ENCODE results near the gene BICC1. TPM values are rescaled to one million over a fixed set of nuclear protein-coding genes. Genes with fewer than 3 reads are reported as not detected.

The BICC1 gene
- total and polyA plus RNA-seq, 2 of the 8 experiments (the other 6 are each of a cell fraction or from before 2014, with no cell fraction given), result 0.20 to 0.73 TPM

GRCh38 chr10:58546722-58547445 lies 34.2 kb downstream of the BICC1 start:
- no peaks in the 10 kb centered on the region for H3K9me3 ChIP-seq (ENCODE audit: insufficient read depth in 2 of 2, low read depth in 1 of 2, low read length in 1 of 2)
- H3K27ac ChIP-seq (ENCODE audit: low read depth, low read length), result no peak overlapping the region
- H4K8ac ChIP-seq (ENCODE audit: extremely low read depth, insufficient read depth, low read length), result no peak overlapping the region
- no peak overlapping the region for H2AFZ ChIP-seq (ENCODE audit: low read length)
- DNase-seq (ENCODE audit: low read depth in 1 of 2, low spot score in 2 of 2), result no peak
- 92% methylated on average over 2 of the region's 2 CpGs; no CpG with 5 or more reads in 1 of the 2 experiments for WGBS, 2 experiments (ENCODE audit: extremely low coverage in 1 of 2, insufficient coverage in 1 of 2, insufficient read length in 1 of 2, insufficient replicate concordance in 2 of 2, low coverage in 1 of 2, low lambda C conversion rate in 2 of 2, missing lambda C conversion rate in 1 of 2)
- H4K91ac ChIP-seq (replicated peaks; ENCODE audit: insufficient read length, low read length), result no peak overlapping the region
- ChIA-PET POLR2A (ENCODE audit: partially characterized antibody) (no interaction called here), CTCF (ENCODE audit: partially characterized antibody) (interaction anchor here (0.6 to 1.3 kb wide), 2 partner anchors 16 to 57 kb away, joined by 3 read pairs; no protein-coding TSS in a partner anchor)
- no peaks in the 10 kb centered on the region for H3K36me3 ChIP-seq (ENCODE audit: control insufficient read depth in 2 of 4, insufficient read depth in 4 of 4, low read length in 3 of 4)
- no peak overlapping the region for H2BK5ac ChIP-seq (ENCODE audit: low read depth, low read length)
- no peak overlapping the region for H3K4me2 ChIP-seq (ENCODE audit: insufficient read depth in 1 of 2, low read depth in 2 of 2, low read length in 2 of 2)
- FAIRE-seq, result no peak
- H3K23ac ChIP-seq (ENCODE audit: insufficient read length), result no peak overlapping the region
- H3K27me3 ChIP-seq (replicated peaks in 1 of 4; ENCODE audit: control insufficient read depth in 3 of 4, extremely low read depth in 1 of 4, insufficient read depth in 3 of 4, low read length in 3 of 4), result no peaks in the 10 kb centered on the region
- H3K4me1 ChIP-seq (replicated peaks in 1 of 4; ENCODE audit: control insufficient read depth in 3 of 4, insufficient read depth in 4 of 4, low read length in 3 of 4), result no peaks in the 10 kb centered on the region
- H3K23me2 ChIP-seq (ENCODE audit: low read depth, low read length), result no peaks in the 10 kb centered on the region; the same call in 1 of the 2 replicates
- H3K4ac ChIP-seq (replicated peaks; ENCODE audit: insufficient read length, low read depth, low read length), result no peak overlapping the region
- H3K56ac ChIP-seq (replicated peaks; ENCODE audit: insufficient read length, low read depth, low read length), result no peak overlapping the region
- H4K5ac ChIP-seq (ENCODE audit: insufficient read length, low read depth, low read length), result no peak overlapping the region
- no peaks in the 10 kb centered on the region for H3K79me2 ChIP-seq (ENCODE audit: control insufficient read depth in 1 of 2, insufficient read depth in 2 of 2, low read length in 2 of 2)
- H3K18ac ChIP-seq (ENCODE audit: extremely low read depth, low read length), result no peak overlapping the region
- H3K9ac ChIP-seq (replicated peaks in 1 of 4; ENCODE audit: extremely low read depth in 1 of 4, low read depth in 3 of 4, low read length in 3 of 4), result no peak overlapping the region
- H3K4me3 ChIP-seq (ENCODE audit: extremely low read depth in 1 of 4, insufficient read depth in 2 of 4, low read depth in 3 of 4, low read length in 4 of 4), result no peak overlapping the region
- H2AK5ac ChIP-seq (ENCODE audit: low read depth, low read length), result no peak overlapping the region
- no peak overlapping the region for H2BK120ac ChIP-seq (replicated peaks; ENCODE audit: low read depth, low read length)
- no peak overlapping the region for H2BK15ac ChIP-seq (ENCODE audit: low read length)
- H3K79me1 ChIP-seq (ENCODE audit: low read depth, low read length), result no peaks in the 10 kb centered on the region
- no peaks in the 10 kb centered on the region for H4K20me1 ChIP-seq (replicated peaks in 1 of 2; ENCODE audit: control insufficient read depth in 1 of 2, insufficient read depth in 2 of 2, low read length in 2 of 2)
- H2BK20ac ChIP-seq (ENCODE audit: low read length), result no peak overlapping the region
- no peak overlapping the region for H2BK12ac ChIP-seq (ENCODE audit: low read depth, low read length)
- H3K14ac ChIP-seq (ENCODE audit: insufficient read length), result no peak overlapping the region
- TF ChIP-seq BCL11A (IDR thresholded peaks at IDR 0.05; ENCODE audit: low read depth in 2 of 2, low read length in 2 of 2) (no peak), FOSL1 (IDR thresholded peaks at IDR 0.05; ENCODE audit: insufficient read depth, low read depth, low read length) (no peak), CTCF (IDR thresholded peaks at IDR 0.05; ENCODE audit: control extremely low read depth in 1 of 3, insufficient read depth in 1 of 3, low read depth in 1 of 3, low read length in 3 of 3) (no peak), SP2 (IDR thresholded peaks at IDR 0.05; ENCODE audit: low read length) (no peak), SAP30 (IDR thresholded peaks at IDR 0.05; ENCODE audit: insufficient read depth, insufficient replicate concordance, low read length) (no peak), SIN3A (conservative IDR thresholded peaks at IDR 0.05 in 1 of 2, IDR thresholded peaks at IDR 0.05 in 1 of 2; ENCODE audit: low read depth in 1 of 2, low read length in 2 of 2) (no peak), EZH2 (IDR thresholded peaks at IDR 0.05; ENCODE audit: low read depth, low read length, severe bottlenecking) (no peak), ZNF274 (IDR thresholded peaks at IDR 0.05; ENCODE audit: borderline replicate concordance, extremely low read depth, low read length) (no peak), RXRA (IDR thresholded peaks at IDR 0.05; ENCODE audit: insufficient read depth, low read depth, low read length) (no peak)
